Measurements from ENCODE around the gene ENDOG. TPM values are rescaled to one million over a fixed set of nuclear protein-coding genes. Genes with fewer than 3 reads are reported as not detected.
"Not testable (repeated sequence)": the region's sequence is repeated elsewhere in the genome, so short reads cannot be mapped to it uniquely, and the experiment has no call there.

The ENDOG gene
- total RNA-seq, 1 donor from 2014 or later: 20.5 TPM

DNA sequence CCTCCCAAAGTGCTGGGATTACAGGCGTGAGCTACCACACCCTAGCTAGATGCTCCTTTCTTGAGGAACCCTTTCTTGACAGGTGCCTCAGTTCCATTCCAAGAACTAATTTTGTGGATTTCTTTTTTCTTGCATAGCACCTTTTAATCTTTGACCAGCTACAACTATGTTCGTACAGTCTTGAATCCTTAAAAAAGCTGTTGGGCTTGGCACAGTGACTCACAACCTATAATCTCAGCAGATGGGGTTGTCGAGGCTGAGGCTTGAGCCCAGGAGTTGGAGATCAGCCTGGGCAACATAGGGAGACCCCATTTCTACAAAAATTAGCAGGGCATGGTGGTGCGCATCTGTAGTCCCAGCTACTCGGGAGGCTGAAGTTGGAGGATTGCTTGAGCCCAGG, 45.3 kb upstream of the ENDOG start:
- Histone ChIP-seq H3K36me3 (ENCODE audit: control insufficient read depth, insufficient read depth, low read length) (no peaks in the 10 kb centered on the region), H3K27me3 (ENCODE audit: control insufficient read depth, insufficient read depth, low read length) (no peaks in the 10 kb centered on the region), H3K4me3 (ENCODE audit: low read depth, low read length) (no peak overlapping the region)
- TF ChIP-seq, protein P1, sequence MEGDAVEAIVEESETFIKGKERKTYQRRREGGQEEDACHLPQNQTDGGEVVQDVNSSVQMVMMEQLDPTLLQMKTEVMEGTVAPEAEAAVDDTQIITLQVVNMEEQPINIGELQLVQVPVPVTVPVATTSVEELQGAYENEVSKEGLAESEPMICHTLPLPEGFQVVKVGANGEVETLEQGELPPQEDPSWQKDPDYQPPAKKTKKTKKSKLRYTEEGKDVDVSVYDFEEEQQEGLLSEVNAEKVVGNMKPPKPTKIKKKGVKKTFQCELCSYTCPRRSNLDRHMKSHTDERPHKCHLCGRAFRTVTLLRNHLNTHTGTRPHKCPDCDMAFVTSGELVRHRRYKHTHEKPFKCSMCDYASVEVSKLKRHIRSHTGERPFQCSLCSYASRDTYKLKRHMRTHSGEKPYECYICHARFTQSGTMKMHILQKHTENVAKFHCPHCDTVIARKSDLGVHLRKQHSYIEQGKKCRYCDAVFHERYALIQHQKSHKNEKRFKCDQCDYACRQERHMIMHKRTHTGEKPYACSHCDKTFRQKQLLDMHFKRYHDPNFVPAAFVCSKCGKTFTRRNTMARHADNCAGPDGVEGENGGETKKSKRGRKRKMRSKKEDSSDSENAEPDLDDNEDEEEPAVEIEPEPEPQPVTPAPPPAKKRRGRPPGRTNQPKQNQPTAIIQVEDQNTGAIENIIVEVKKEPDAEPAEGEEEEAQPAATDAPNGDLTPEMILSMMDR (IDR thresholded peaks at IDR 0.05; ENCODE audit: insufficient read depth, low read length, poor library complexity, severe bottlenecking): no peak
- no peak for DNase-seq (ENCODE audit: low read depth)

DNA sequence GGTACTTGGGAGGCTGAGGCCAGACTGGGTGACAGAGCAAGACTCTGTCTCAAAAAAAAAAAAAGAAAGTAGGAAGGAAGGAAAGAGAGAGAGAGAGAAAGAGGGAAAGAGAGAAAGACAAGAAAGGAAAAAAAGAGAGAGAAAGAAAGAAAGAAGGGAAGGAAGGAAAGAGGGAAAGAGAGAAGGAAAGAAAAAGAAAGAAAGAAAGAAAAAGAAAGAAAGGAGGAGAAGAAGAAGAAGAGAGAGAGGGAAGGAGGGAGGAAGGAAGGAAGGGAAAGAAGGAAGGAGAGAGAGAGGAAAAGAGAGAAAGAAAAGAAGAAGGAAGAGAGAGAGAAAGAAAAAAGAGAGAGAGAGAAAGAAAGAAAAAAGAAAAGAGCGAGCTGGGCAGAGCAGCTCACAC, 43.5 kb upstream of the ENDOG start:
- DNase-seq (ENCODE audit: low read depth): no peak
- Histone ChIP-seq H3K27me3 (ENCODE audit: control insufficient read depth, insufficient read depth, low read length) (no peaks in the 10 kb centered on the region), H3K36me3 (ENCODE audit: control insufficient read depth, insufficient read depth, low read length) (no peaks in the 10 kb centered on the region), H3K4me3 (ENCODE audit: low read depth, low read length) (no peak overlapping the region)
- TF ChIP-seq, protein P1 (IDR thresholded peaks at IDR 0.05; ENCODE audit: insufficient read depth, low read length, poor library complexity, severe bottlenecking): no peak

DNA sequence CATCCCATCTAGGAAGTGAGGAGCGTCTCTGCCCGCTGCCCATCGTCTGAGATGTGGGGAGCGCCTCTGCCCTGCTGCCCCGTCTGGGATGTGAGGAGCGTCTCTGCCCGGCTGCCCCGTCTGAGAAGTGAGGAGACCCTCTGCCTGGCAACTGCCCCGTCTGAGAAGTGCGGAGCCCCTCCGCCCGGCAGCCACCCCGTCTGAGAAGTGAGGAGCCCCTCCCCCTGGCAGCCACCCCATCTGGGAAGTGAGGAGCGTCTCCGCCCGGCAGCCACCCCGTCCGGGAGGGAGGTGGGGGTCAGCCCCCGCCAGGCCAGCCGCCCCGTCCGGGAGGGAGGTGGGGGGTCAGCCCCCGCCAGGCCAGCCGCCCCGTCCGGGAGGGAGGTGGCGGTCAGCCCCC, 38.2 kb upstream of the ENDOG start:
- H3K27me3 ChIP-seq (ENCODE audit: control insufficient read depth, insufficient read depth, low read length); DNase-seq (ENCODE audit: low read depth); H3K4me3 ChIP-seq (ENCODE audit: low read depth, low read length); H3K36me3 ChIP-seq (ENCODE audit: control insufficient read depth, insufficient read depth, low read length): not testable (repeated sequence)

DNA sequence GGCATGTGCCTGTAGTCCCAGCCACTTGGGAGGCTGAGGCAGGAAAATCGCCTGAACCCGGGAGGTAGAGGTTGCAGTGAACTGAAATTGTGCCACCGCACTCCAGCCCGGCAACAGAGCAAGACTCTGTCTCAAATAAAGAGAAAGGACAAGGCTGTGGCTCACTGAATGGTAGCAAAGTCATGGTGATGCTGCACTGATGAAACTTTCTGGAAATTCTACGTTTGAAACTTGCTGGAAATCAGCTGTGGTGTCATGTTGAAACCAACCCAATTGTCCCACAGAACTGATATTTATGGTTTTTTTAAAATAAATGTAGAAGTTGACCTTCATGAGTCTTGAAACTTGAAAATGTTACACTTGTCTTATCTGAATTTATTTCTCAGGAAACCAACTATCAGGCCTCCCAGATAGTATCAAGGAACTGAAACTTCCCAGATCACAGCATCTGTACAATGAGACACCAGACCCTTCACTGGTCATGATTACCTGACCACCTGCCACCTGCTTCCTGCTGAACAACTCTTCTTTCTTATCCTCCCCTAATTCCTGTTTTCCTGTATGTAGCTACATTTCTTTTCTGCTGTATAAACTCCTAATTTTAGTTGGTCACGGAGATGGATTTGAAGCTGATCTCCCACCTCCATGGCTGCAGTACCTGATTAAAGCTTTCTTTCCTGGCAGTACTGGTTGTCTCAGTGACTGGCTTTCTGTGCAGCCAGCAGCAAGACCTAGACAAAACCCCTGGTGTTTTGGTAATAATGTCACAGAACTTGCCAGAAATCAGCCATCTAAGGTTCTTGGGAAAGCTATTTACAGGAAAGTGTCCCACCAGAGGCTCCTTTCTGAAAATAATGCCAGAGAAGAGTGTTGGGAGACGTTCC, 36.9 kb upstream of the ENDOG start:
- H3K27me3 ChIP-seq (ENCODE audit: control insufficient read depth, insufficient read depth, low read length): no peaks in the 10 kb centered on the region
- TF ChIP-seq, protein P1 (IDR thresholded peaks at IDR 0.05; ENCODE audit: insufficient read depth, low read length, poor library complexity, severe bottlenecking): no peak
- no peak for DNase-seq (ENCODE audit: low read depth)
- H3K36me3 ChIP-seq (ENCODE audit: control insufficient read depth, insufficient read depth, low read length): no peaks in the 10 kb centered on the region
- no peak overlapping the region for H3K4me3 ChIP-seq (ENCODE audit: low read depth, low read length)

DNA sequence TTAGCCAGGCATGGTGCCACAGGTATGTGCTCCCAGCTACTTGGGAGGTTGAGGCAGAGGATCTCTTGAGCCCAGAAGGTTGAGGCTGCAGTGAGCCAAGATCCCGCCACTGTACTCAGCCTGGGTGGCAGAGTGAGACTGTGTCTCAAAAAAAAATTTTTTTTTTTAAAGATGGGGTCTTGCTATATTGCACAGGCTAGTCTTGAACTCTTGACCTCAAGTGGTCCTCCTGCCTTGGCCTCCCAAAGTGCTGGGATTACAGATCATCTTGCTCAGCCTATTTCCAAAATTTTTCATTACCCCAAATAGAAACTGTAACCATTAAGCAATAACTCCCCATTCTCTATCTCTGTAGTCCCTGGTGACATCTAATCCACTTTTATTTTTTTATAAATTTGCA, 35.6 kb upstream of the ENDOG start:
- no peaks in the 10 kb centered on the region for H3K36me3 ChIP-seq (ENCODE audit: control insufficient read depth, insufficient read depth, low read length)
- DNase-seq (ENCODE audit: low read depth): no peak
- TF ChIP-seq, protein P1 (IDR thresholded peaks at IDR 0.05; ENCODE audit: insufficient read depth, low read length, poor library complexity, severe bottlenecking): no peak
- no peak overlapping the region for H3K4me3 ChIP-seq (ENCODE audit: low read depth, low read length)
- H3K27me3 ChIP-seq (ENCODE audit: control insufficient read depth, insufficient read depth, low read length): no peaks in the 10 kb centered on the region

DNA sequence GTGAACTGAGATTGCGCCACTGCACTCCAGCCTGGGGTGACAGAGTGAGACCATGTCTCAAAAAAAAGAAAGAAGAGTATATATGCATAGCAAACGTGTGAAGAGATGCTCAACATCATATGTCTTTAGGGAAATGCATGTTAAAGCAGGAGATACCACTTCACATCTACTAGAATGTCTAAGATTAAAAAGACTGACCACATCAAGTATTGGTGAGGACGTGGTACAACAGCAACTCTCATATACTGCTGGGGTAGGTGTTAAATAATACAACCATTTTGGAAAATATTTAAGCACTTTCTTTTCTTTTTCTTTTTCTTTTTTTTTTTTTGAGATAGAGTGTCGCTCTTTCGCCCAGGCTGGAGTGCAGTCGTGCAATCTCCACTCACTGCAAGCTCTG, 32.9 kb upstream of the ENDOG start:
- H3K27me3 ChIP-seq (ENCODE audit: control insufficient read depth, insufficient read depth, low read length): no peaks in the 10 kb centered on the region
- DNase-seq (ENCODE audit: low read depth): no peak
- TF ChIP-seq, protein P1 (IDR thresholded peaks at IDR 0.05; ENCODE audit: insufficient read depth, low read length, poor library complexity, severe bottlenecking): no peak
- H3K4me3 ChIP-seq (ENCODE audit: low read depth, low read length): no peak overlapping the region
- H3K36me3 ChIP-seq (ENCODE audit: control insufficient read depth, insufficient read depth, low read length): no peaks in the 10 kb centered on the region
